H9 (cell line): Measurements from ENCODE around the gene ATF7IP2. TPM values are rescaled to one million over a fixed set of nuclear protein-coding genes. Genes with fewer than 3 reads are reported as not detected.

Source experiments
- DNase-seq: peaks from one replicate; pipeline ENCODE4 v3.0.0-alpha.2; 2017
- H2AFZ ChIP-seq: one replicate; pipeline ENCODE4 v1.6.1; 2013; ENCODE audit warnings: mild to moderate bottlenecking, low read length, control low read depth, moderate library complexity
- H2AK5ac ChIP-seq: 2 replicates; pipeline ENCODE4 v1.6.1; 2013; ENCODE audit warnings: low read length, control low read depth, mixed read lengths; ENCODE audit not compliant: insufficient read length
- H2BK120ac ChIP-seq: one replicate; pipeline ENCODE4 v1.6.1; 2013; ENCODE audit warnings: low read depth, mild to moderate bottlenecking, low read length, control low read depth, inconsistent platforms; ENCODE audit not compliant: poor library complexity, severe bottlenecking
- H2BK12ac ChIP-seq: 2 replicates; pipeline ENCODE4 v1.6.1; 2013; ENCODE audit warnings: low read length, control low read depth, mixed read lengths, low read depth; ENCODE audit not compliant: insufficient read length
- H2BK15ac ChIP-seq: 2 replicates; pipeline ENCODE4 v1.6.1; 2013; ENCODE audit warnings: low read depth, low read length, control low read depth
- H2BK20ac ChIP-seq: one replicate; pipeline ENCODE4 v1.6.1; 2013; ENCODE audit warnings: low read depth, mild to moderate bottlenecking, low read length, control low read depth, inconsistent platforms; ENCODE audit not compliant: poor library complexity, severe bottlenecking
- H2BK5ac ChIP-seq: 2 replicates; pipeline ENCODE4 v1.6.1; 2013; ENCODE audit warnings: low read length, control low read depth, mixed read lengths; ENCODE audit not compliant: insufficient read length
- H3K14ac ChIP-seq: 2 replicates; pipeline ENCODE4 v1.6.1; 2013; ENCODE audit warnings: low read length, control low read depth; ENCODE audit not compliant: insufficient read depth
- H3K18ac ChIP-seq: 2 replicates; pipeline ENCODE4 v1.6.1; 2013; ENCODE audit warnings: low read depth, mild to moderate bottlenecking, mixed read lengths, low read length, control low read depth; ENCODE audit not compliant: insufficient read length
- H3K23ac ChIP-seq: 2 replicates; pipeline ENCODE4 v1.6.1; 2013; ENCODE audit warnings: low read length, control low read depth, mixed read lengths, low read depth; ENCODE audit not compliant: insufficient read length
- H3K23me2 ChIP-seq: 2 replicates; pipeline ENCODE4 v1.6.1; 2013; ENCODE audit warnings: low read depth, mild to moderate bottlenecking, mixed read lengths, low read length, control low read depth; ENCODE audit not compliant: insufficient read length, poor library complexity, severe bottlenecking
- H3K27ac ChIP-seq: 2 replicates; pipeline ENCODE4 v1.5.1; 2013; ENCODE audit warnings: low read length, control low read depth, mixed read lengths, low read depth; ENCODE audit not compliant: insufficient read length
- H3K27me3 ChIP-seq: 2 replicates; pipeline ENCODE4 v1.6.1; 2013; ENCODE audit warnings: low read length, control low read depth, inconsistent platforms; ENCODE audit not compliant: insufficient read depth
- H3K4ac ChIP-seq: 2 replicates; pipeline ENCODE4 v1.6.1; 2013; ENCODE audit warnings: low read depth, mild to moderate bottlenecking, control low read depth, inconsistent platforms, low read length, moderate library complexity
- H3K4me1 ChIP-seq: 2 replicates; pipeline ENCODE4 v1.6.1; 2013; ENCODE audit warnings: low read length, control low read depth, inconsistent platforms; ENCODE audit not compliant: insufficient read depth
- H3K4me2 ChIP-seq: 2 replicates; pipeline ENCODE4 v1.6.1; 2013; ENCODE audit warnings: low read length, control low read depth, mixed read lengths; ENCODE audit not compliant: insufficient read length, insufficient read depth
- H3K56ac ChIP-seq: 2 replicates; pipeline ENCODE4 v1.6.1; 2013; ENCODE audit warnings: low read depth, mild to moderate bottlenecking, mixed read lengths, low read length, control low read depth; ENCODE audit not compliant: insufficient read length
- H3K79me1 ChIP-seq: 2 replicates; pipeline ENCODE4 v1.6.1; 2013; ENCODE audit warnings: low read depth, mild to moderate bottlenecking, moderate library complexity, low read length, control low read depth, inconsistent platforms; ENCODE audit not compliant: insufficient read depth, poor library complexity, severe bottlenecking
- H3K79me2 ChIP-seq: 2 replicates; pipeline ENCODE4 v1.6.1; 2013; ENCODE audit warnings: low read length, control low read depth, inconsistent platforms; ENCODE audit not compliant: insufficient read depth
- H3K9ac ChIP-seq: 2 replicates; pipeline ENCODE4 v1.6.1; 2013; ENCODE audit warnings: low read length, control low read depth, mixed read lengths; ENCODE audit not compliant: insufficient read length; ENCODE audit errors: extremely low read depth
- H3K9me3 ChIP-seq: one replicate; pipeline ENCODE4 v1.6.1; 2013; ENCODE audit warnings: low read depth, low read length, inconsistent platforms; ENCODE audit not compliant: control insufficient read depth
- H3T11ph ChIP-seq: one replicate; pipeline ENCODE4 v1.6.1; 2013; ENCODE audit warnings: mild to moderate bottlenecking, low read length, control low read depth, inconsistent platforms
- H4K20me1 ChIP-seq: one replicate; pipeline ENCODE4 v1.6.1; 2013; ENCODE audit not compliant: control insufficient read depth, insufficient read length, insufficient read depth
- H4K5ac ChIP-seq: 2 replicates; pipeline ENCODE4 v1.6.1; 2013; ENCODE audit warnings: low read depth, mild to moderate bottlenecking, mixed read lengths, low read length, control low read depth; ENCODE audit not compliant: insufficient read length
- H4K8ac ChIP-seq: replicated peaks from 2 replicates; pipeline ENCODE4 v1.6.1; 2013; ENCODE audit warnings: low read length, control low read depth, mixed read lengths, low read depth; ENCODE audit not compliant: insufficient read length
- H4K91ac ChIP-seq: 2 replicates; pipeline ENCODE4 v1.6.1; 2013; ENCODE audit warnings: low read depth, mild to moderate bottlenecking, moderate library complexity, mixed read lengths, low read length, control low read depth; ENCODE audit not compliant: insufficient read length
- H3K27ac Mint-ChIP-seq, 3 experiments: 2 replicates in 2 of 3; 3 replicates in 1 of 3; pipeline ENCODE4 v1.8.0; 2020 to 2021; ENCODE audit warnings: mixed read lengths in 3 of 3, mild to moderate bottlenecking in 1 of 3, moderate library complexity in 1 of 3
- H3K27me3 Mint-ChIP-seq: 2 replicates; pipeline ENCODE4 v1.8.0; 2021; ENCODE audit warnings: low read depth, mild to moderate bottlenecking, moderate library complexity, mixed read lengths
- H3K36me3 Mint-ChIP-seq, 3 experiments: 2 replicates in 2 of 3; 3 replicates in 1 of 3; pipeline ENCODE4 v1.8.0; 2020 to 2021; ENCODE audit warnings: low read depth in 3 of 3, mixed read lengths in 3 of 3; ENCODE audit not compliant: insufficient read depth in 1 of 3
- H3K4me1 Mint-ChIP-seq, 2 experiments: 2 replicates each; pipeline ENCODE4 v1.8.0; 2020; ENCODE audit warnings: mixed read lengths in 2 of 2
- H3K4me3 Mint-ChIP-seq, 2 experiments: 2 replicates in 1 of 2; 3 replicates in 1 of 2; pipeline ENCODE4 v1.8.0; 2020 to 2021; ENCODE audit warnings: mild to moderate bottlenecking in 2 of 2, mixed read lengths in 2 of 2, moderate library complexity in 1 of 2
- H3K9me3 Mint-ChIP-seq, 2 experiments: 2 replicates in 1 of 2; 3 replicates in 1 of 2; pipeline ENCODE4 v1.8.0; 2020; ENCODE audit warnings: mild to moderate bottlenecking in 2 of 2, mixed read lengths in 2 of 2, moderate library complexity in 1 of 2
- CTCF ChIP-seq: fragments of 200-600 bp; sonication (generic); conservative IDR thresholded peaks from 3 replicates; pipeline ENCODE4 v1.8.0; 2021; ENCODE audit warnings: antibody characterized with exemption, mild to moderate bottlenecking
- WGBS: extraction: QIAGEN DNeasy Blood & Tissue Kit; methylation state at CpG from one replicate; pipeline ENCODE4 v1.1.7; 2013; ENCODE audit warnings: missing lambda C conversion rate, low lambda C conversion rate, mixed read lengths; ENCODE audit not compliant: insufficient read length; ENCODE audit errors: extremely low coverage; 5-methylcytosine and 5-hydroxymethylcytosine counted together
- total RNA-seq: library from RNA; stranded (reverse); gene quantifications from 2 replicates; pipeline ENCODE4 v1.2.1, GENCODE V29; 2021

The ATF7IP2 gene
- total RNA-seq, 1 experiment from 2014 or later: 21.5 TPM

DNA sequence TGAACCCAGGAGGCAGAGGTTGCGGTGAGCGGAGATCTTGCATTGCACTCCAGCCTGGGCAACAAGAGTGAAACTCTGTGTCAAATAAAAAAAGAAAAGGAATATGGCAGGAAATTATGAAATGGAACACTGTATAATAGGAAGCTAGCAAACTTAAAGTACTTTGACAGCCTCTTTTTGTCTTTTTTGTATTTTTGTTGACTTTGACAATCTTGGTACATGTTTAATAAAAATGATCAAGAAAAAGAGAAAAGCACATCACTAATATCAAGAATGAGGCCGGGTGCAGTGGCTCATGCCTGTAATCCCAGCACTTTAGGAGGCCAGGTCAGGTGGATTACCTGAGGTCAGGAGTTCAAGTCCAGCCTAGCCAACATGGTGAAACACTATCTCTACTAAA is 5.5 kb downstream of the ATF7IP2 start:
- Histone ChIP-seq H3K18ac (no peak overlapping the region), H2BK15ac (no peak overlapping the region), H2BK12ac (no peak overlapping the region), H3K4ac (no peak overlapping the region), H4K8ac (no peak overlapping the region), H4K20me1 (no peaks in the 10 kb centered on the region), H4K91ac (no peak overlapping the region), H4K5ac (no peak overlapping the region), H3K4me1 (peaks cover 2% of the 10 kb centered on the region; the same call in 1 of the 2 replicates), H3T11ph (no peak overlapping the region), H3K4me2 (no peak overlapping the region), H3K27ac (no peak overlapping the region), H2BK5ac (no peak overlapping the region), H3K79me2 (peaks cover 11% of the 10 kb centered on the region; the same call in 1 of the 2 replicates), H2AK5ac (no peak overlapping the region), H3K23ac (no peak overlapping the region), H3K14ac (no peak overlapping the region), H3K23me2 (peaks cover 4% of the 10 kb centered on the region), H3K56ac (no peak overlapping the region), H3K27me3 (no peaks in the 10 kb centered on the region), H2AFZ (no peak overlapping the region), H2BK20ac (no peak overlapping the region), H3K9ac (no peak overlapping the region), H3K9me3 (no peaks in the 10 kb centered on the region), H3K79me1 (peaks cover 7% of the 10 kb centered on the region), H2BK120ac (no peak overlapping the region)
- H3K27me3 Mint-ChIP-seq: no peaks in the 10 kb centered on the region
- H3K4me1 Mint-ChIP-seq: peaks cover 8 to 9% of the 10 kb centered on the region in 2 experiments
- no CpG with 5 or more reads among the region's 3 CpGs for WGBS
- no peak overlapping the region for H3K27ac Mint-ChIP-seq
- no peak for DNase-seq
- no peaks in the 10 kb centered on the region for H3K9me3 Mint-ChIP-seq
- H3K4me3 Mint-ChIP-seq: no peak overlapping the region
- no peak for TF ChIP-seq CTCF
- H3K36me3 Mint-ChIP-seq: peaks cover 8 to 19% (median 17%) of the 10 kb centered on the region in 3 experiments; a peak in 6 of 7 replicates
